Kidney (tissue), 14 donors: ENCODE data around the gene RAP1GAP2. TPM values are rescaled to one million over a fixed set of nuclear protein-coding genes. Genes with fewer than 3 reads are reported as not detected.

Experiments
- DNase-seq, 5 donors: peaks; one replicate each; pipeline ENCODE4 v3.0.0-alpha.2; 2013 to 2020
- FAIRE-seq: peaks from 2 replicates; lab custom pipeline; 2012; peaks lifted over from hg19 to GRCh38; lab: Jason Lieb, UNC
- H3K27ac ChIP-seq, 2 donors: one replicate each; pipeline ENCODE4 v1.7.0; 2013; ENCODE audit warnings: low read depth in 2 of 2, low read length in 2 of 2, inconsistent platforms in 1 of 2
- H3K27me3 ChIP-seq: one replicate; pipeline ENCODE4 v1.7.1; 2013; ENCODE audit warnings: low read length, inconsistent platforms; ENCODE audit not compliant: control insufficient read depth, insufficient read depth
- H3K36me3 ChIP-seq, 3 donors: one replicate each; pipeline versions ENCODE4 v1.7.0 to v1.7.1; 2013; ENCODE audit warnings: low read length in 3 of 3, control low read depth in 1 of 3, inconsistent platforms in 1 of 3; ENCODE audit not compliant: insufficient read depth in 3 of 3, control insufficient read depth in 2 of 3
- H3K4me1 ChIP-seq, 3 donors: one replicate each; pipeline versions ENCODE4 v1.7.0 to v1.7.1; 2013; ENCODE audit warnings: low read length in 3 of 3, inconsistent platforms in 1 of 3, low read depth in 1 of 3; ENCODE audit not compliant: control insufficient read depth in 2 of 3, insufficient read depth in 2 of 3
- H3K4me3 ChIP-seq, 3 donors: one replicate each; pipeline versions ENCODE4 v1.7.0 to v1.8.1; 2013; ENCODE audit warnings: low read length in 3 of 3, control low read depth in 1 of 3, inconsistent platforms in 1 of 3
- H3K9ac ChIP-seq, 3 donors: one replicate each; pipeline versions ENCODE4 v1.7.0 to v1.7.1; 2013; ENCODE audit warnings: low read length in 3 of 3, control low read depth in 1 of 3, inconsistent platforms in 1 of 3
- H3K9me3 ChIP-seq, 3 donors: one replicate each; pipeline versions ENCODE4 v1.7.0 to v1.7.1; 2013; ENCODE audit warnings: low read length in 3 of 3, control low read depth in 1 of 3, inconsistent platforms in 1 of 3; ENCODE audit not compliant: control insufficient read depth in 2 of 3, insufficient read depth in 1 of 3
- intact Hi-C: fragments of 100-400 bp; cut with DNase I; formaldehyde crosslinking; loops from one replicate; pipeline ENCODE4 v1.11.1; 2022
- polyA plus RNA-seq: library from polyadenylated mRNA; stranded (reverse); fragments of 350-450 nt; fragmentation: Illumina TruSeq; extraction: RNeasy Lipid Tissue Mini Kit (QIAGEN cat#74804); gene quantifications from one replicate; pipeline ENCODE4 v1.2.3, GENCODE V29; 2014; ENCODE audit warnings: low read depth, low replicate concordance; ENCODE audit not compliant: insufficient read depth
- total RNA-seq: library from RNA; stranded (reverse); fragmentation: NEBNext Ultra II Directional; extraction: Animal tissue kit (Norgen Biotek cat#: 25700); gene quantifications from one replicate; pipeline ENCODE4 v1.2.1, GENCODE V29; 2021
- TF ChIP-seq, protein P1 (sequence below): IDR thresholded peaks from 3 replicates; pipeline ENCODE4 v1.5.1; 2012; ENCODE audit warnings: mild to moderate bottlenecking, moderate library complexity, borderline replicate concordance; ENCODE audit not compliant: insufficient read depth; ENCODE audit errors: extremely low read depth
- donor health status: control.
- donor health status: control.
- donor health status: control.
- donor health status: control.
- donor health status: control.
- donor health status: DM: yes; HTN: yes; CAD: no.
- donor health status: Normal renal cell carcinoma (clear cell type).

The RAP1GAP2 gene
- total and polyA plus RNA-seq, 2 donors from 2014 or later, result 6.8 to 46.2 TPM

DNA sequence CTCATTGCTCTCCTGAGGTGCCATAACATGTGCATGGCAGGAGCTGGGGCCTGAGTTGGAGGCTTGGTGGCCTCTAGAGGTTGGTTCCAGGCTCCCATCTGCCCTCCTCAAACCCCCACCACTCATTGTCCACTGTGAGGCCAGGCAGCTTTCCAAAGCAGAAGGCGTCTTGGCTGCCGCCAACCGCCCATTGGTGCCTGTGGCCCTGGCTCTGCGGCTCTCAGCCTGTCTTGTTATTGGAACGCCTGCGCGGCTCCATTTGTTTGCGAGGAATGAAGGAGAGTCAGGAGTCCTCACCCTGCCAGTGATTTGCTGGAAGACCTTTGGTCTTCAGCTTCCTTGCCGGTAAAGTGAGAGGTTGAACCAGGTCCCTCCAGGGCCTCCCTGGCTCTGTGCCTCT lies 223.5 kb downstream of the RAP1GAP2 start:
- FAIRE-seq (no peak), DNase-seq (peak in 1 of 5 donors; percentile 39)
- intact Hi-C loops, result loop anchor here (10.0 kb wide), 1 partner anchor 195 kb away; no protein-coding TSS in a partner anchor
- TF ChIP-seq, protein P1, sequence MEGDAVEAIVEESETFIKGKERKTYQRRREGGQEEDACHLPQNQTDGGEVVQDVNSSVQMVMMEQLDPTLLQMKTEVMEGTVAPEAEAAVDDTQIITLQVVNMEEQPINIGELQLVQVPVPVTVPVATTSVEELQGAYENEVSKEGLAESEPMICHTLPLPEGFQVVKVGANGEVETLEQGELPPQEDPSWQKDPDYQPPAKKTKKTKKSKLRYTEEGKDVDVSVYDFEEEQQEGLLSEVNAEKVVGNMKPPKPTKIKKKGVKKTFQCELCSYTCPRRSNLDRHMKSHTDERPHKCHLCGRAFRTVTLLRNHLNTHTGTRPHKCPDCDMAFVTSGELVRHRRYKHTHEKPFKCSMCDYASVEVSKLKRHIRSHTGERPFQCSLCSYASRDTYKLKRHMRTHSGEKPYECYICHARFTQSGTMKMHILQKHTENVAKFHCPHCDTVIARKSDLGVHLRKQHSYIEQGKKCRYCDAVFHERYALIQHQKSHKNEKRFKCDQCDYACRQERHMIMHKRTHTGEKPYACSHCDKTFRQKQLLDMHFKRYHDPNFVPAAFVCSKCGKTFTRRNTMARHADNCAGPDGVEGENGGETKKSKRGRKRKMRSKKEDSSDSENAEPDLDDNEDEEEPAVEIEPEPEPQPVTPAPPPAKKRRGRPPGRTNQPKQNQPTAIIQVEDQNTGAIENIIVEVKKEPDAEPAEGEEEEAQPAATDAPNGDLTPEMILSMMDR, result no peak
- H3K4me3 ChIP-seq, result no peak overlapping the region
- H3K9me3 ChIP-seq, result peaks cover 0 to 7% (median 2%) of the 10 kb centered on the region in 3 donors
- no peak overlapping the region for H3K27ac ChIP-seq
- H3K27me3 ChIP-seq, result no peaks in the 10 kb centered on the region
- peaks cover 0 to 10% (median 4%) of the 10 kb centered on the region in 3 donors for H3K36me3 ChIP-seq
- H3K4me1 ChIP-seq, result no peaks in the 10 kb centered on the region
- no peak overlapping the region for H3K9ac ChIP-seq

DNA sequence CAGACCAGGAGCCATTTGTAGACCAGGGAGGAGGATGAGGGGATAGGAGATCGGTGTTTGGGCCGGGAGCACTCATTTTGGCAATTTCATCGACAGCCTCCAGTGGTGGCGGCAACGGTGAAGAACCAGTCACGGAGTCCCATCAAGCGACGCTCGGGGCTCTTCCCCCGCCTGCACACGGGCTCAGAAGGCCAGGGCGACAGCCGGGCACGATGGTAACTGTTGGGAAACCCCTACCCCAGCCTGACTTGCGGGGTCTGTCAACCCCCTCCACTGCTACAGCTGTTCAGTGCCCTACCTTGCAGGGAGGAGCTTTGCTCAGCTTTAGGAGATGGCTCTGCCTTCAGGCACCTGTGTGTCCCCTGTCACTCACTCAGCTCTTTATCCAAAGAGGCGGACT lies 224.1 kb downstream of the RAP1GAP2 start:
- DNase-seq (peak in 1 of 5 donors; percentile 42), FAIRE-seq (no peak)
- Histone ChIP-seq H3K27ac (no peak overlapping the region), H3K9me3 (peaks cover 0 to 7% (median 2%) of the 10 kb centered on the region in 3 donors), H3K9ac (no peak overlapping the region), H3K4me3 (no peak overlapping the region), H3K4me1 (no peaks in the 10 kb centered on the region), H3K27me3 (no peaks in the 10 kb centered on the region), H3K36me3 (peaks cover 0 to 10% (median 4%) of the 10 kb centered on the region in 3 donors)
- TF ChIP-seq, protein P1, result no peak
- intact Hi-C loops, result no loop called here

DNA sequence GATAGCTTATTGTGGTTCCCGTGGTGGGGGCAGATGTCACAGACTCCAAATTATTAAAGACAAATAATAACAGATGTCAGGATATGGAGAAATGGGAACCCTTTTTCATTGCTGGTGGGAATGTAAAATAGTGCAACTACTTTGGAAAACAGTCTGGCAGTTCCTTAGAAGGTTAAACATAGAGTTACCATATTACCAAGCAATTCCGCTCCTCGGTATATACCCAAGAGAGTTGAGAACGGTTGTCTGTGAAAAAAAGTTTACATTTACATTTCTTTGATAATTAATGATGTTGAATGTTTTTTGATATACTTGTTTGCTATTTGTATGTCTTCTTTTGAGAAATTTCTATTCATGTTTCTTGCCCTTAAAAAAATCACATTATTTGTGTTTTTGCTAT lies 226.0 kb downstream of the RAP1GAP2 start:
- Histone ChIP-seq H3K27me3 (no peaks in the 10 kb centered on the region), H3K36me3 (peaks cover 0 to 10% (median 4%) of the 10 kb centered on the region in 3 donors), H3K4me1 (no peaks in the 10 kb centered on the region), H3K27ac (no peak overlapping the region), H3K4me3 (no peak overlapping the region), H3K9ac (no peak overlapping the region), H3K9me3 (peaks cover 0 to 7% (median 2%) of the 10 kb centered on the region in 3 donors)
- intact Hi-C loops, result no loop called here
- TF ChIP-seq, protein P1, result no peak
- DNase-seq (no peak), FAIRE-seq (no peak)

DNA sequence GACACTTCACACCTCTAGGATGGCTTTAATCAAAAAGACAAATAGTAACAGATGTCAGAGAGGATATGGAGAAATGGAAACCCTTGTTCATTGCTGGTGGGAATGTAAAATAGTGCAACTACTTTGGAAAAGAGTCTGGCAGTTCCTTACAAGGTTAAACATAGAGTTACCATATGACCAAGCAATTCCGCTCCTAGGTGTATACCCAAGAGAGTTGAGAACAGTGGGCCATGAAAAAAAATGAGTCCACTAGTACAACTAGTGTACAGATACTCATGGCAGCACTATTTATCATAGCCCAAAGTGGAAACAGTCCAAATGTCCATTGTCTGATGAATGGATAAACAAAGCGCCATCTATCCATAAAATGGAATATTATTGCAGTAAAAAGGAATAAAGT lies 228.1 kb downstream of the RAP1GAP2 start:
- no peak overlapping the region for H3K27ac ChIP-seq
- TF ChIP-seq, protein P1, result no peak
- intact Hi-C loops, result no loop called here
- H3K36me3 ChIP-seq, result peaks cover 0 to 3% (median 2%) of the 10 kb centered on the region in 3 donors
- no peak for DNase-seq
- no peak for FAIRE-seq
- no peaks in the 10 kb centered on the region for H3K27me3 ChIP-seq
- H3K9ac ChIP-seq, result no peak overlapping the region
- H3K4me3 ChIP-seq, result no peak overlapping the region
- H3K4me1 ChIP-seq, result no peaks in the 10 kb centered on the region
- peaks cover 0 to 7% (median 2%) of the 10 kb centered on the region in 3 donors for H3K9me3 ChIP-seq
